ENCODE results near the gene TMEM60. TPM values are rescaled to one million over a fixed set of nuclear protein-coding genes. Genes with fewer than 3 reads are reported as not detected.
"Not testable (repeated sequence)": the region's sequence is repeated elsewhere in the genome, so short reads cannot be mapped to it uniquely, and the experiment has no call there.

The TMEM60 gene
- total RNA-seq, 4 donors from 2014 or later, result 8.9 to 11.3 (median 11.1) TPM; not detected in 1

DNA sequence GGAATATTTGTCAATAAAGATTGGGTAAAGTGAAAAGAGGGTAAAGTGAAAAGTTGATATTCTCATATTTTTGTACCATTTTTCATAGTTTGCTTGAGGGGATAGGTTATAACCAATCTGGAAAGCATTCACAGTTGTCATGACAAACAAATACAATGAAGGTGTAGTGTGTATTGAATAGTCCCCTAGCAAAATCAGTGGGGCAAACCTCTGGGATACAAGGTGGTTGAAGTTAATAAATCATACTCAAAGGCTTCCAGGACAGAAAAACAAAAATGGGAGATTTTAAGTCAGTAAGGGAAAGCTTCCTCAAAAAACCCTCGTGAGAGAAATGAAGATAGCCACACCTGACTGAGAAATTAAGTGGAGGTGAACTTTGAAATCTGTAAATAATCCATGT lies 39.7 kb upstream of the TMEM60 start:
- no peak overlapping the region for H3K4me3 ChIP-seq
- TF ChIP-seq, protein P1, sequence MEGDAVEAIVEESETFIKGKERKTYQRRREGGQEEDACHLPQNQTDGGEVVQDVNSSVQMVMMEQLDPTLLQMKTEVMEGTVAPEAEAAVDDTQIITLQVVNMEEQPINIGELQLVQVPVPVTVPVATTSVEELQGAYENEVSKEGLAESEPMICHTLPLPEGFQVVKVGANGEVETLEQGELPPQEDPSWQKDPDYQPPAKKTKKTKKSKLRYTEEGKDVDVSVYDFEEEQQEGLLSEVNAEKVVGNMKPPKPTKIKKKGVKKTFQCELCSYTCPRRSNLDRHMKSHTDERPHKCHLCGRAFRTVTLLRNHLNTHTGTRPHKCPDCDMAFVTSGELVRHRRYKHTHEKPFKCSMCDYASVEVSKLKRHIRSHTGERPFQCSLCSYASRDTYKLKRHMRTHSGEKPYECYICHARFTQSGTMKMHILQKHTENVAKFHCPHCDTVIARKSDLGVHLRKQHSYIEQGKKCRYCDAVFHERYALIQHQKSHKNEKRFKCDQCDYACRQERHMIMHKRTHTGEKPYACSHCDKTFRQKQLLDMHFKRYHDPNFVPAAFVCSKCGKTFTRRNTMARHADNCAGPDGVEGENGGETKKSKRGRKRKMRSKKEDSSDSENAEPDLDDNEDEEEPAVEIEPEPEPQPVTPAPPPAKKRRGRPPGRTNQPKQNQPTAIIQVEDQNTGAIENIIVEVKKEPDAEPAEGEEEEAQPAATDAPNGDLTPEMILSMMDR (IDR thresholded peaks at IDR 0.05), result no peak
- TF ChIP-seq POLR2A (IDR thresholded peaks at IDR 0.05), result no peak
- peaks cover 0 to 8% (median 0%) of the 10 kb centered on the region in 4 donors for H3K4me1 ChIP-seq
- no peaks in the 10 kb centered on the region for H3K36me3 ChIP-seq
- no peak overlapping the region for H3K27ac ChIP-seq
- H3K27me3 ChIP-seq, result no peaks in the 10 kb centered on the region
- no peaks in the 10 kb centered on the region for H3K9me3 ChIP-seq
- no peak for DNase-seq

DNA sequence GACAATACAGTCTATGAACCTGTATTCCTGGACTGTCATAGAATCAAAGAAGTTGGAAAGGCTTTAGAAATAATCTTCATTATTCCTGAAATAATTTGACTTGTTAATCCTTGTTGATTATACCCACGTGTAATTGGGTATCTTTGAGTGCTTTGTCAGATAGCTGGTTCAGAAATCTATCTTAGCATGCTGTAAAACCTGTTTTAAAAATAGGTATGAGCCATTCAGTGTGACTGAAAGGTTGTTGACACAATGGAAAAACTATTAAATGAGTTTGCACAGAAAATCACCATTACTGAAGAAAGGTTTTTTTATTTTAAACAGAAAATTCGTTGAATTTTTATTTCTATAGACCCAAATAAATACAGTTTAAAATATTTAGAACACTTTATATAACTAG lies 39.0 kb upstream of the TMEM60 start:
- TF ChIP-seq POLR2A (IDR thresholded peaks at IDR 0.05), result no peak
- TF ChIP-seq, protein P1 (IDR thresholded peaks at IDR 0.05), result no peak
- no peaks in the 10 kb centered on the region for H3K36me3 ChIP-seq
- no peak for DNase-seq
- no peaks in the 10 kb centered on the region for H3K9me3 ChIP-seq
- H3K4me3 ChIP-seq, result no peak overlapping the region
- H3K4me1 ChIP-seq, result peaks cover 0 to 8% (median 0%) of the 10 kb centered on the region in 4 donors
- no peaks in the 10 kb centered on the region for H3K27me3 ChIP-seq
- H3K27ac ChIP-seq, result no peak overlapping the region

DNA sequence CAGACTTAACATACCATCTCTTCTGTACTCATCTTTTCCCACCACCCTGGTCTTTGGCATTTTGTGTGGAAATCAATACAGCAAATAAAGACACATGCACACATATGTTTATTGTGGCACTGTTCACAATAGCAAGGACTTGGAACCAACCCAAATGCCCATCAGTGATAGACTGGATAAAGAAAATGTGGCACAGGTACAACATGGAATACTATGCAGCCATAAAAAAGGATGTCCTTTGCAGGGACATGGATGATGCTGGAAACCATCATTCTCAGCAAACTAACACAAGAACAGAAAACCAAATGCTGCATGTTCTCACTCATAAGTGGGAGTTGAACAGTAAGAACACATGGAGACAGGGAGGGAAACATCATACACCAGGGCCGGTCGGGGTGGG lies 38.2 kb upstream of the TMEM60 start:
- not testable (repeated sequence) for H3K36me3 ChIP-seq, H3K4me3 ChIP-seq, DNase-seq, H3K4me1 ChIP-seq, H3K9me3 ChIP-seq, H3K27me3 ChIP-seq, H3K27ac ChIP-seq

DNA sequence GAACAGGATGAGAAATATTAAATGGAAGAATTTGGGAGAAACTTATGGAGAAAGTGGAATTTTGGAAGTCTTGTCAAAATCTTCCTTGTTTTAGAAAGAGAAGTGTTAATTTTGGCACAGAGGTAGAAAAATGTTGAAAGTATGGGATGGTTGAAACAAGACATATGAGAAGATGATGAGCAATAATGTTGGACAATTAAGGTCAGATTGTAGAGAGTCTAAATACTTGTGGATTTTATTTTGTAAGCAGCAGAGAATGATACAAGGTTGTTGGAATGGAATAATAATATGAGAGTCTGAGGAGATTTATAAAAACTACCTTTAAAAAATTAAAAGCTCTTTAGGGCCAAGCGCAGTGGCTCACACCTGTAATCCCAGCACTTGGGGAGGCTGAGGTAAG lies 34.9 kb upstream of the TMEM60 start:
- no peak for TF ChIP-seq POLR2A (IDR thresholded peaks at IDR 0.05)
- TF ChIP-seq, protein P1 (IDR thresholded peaks at IDR 0.05), result no peak

DNA sequence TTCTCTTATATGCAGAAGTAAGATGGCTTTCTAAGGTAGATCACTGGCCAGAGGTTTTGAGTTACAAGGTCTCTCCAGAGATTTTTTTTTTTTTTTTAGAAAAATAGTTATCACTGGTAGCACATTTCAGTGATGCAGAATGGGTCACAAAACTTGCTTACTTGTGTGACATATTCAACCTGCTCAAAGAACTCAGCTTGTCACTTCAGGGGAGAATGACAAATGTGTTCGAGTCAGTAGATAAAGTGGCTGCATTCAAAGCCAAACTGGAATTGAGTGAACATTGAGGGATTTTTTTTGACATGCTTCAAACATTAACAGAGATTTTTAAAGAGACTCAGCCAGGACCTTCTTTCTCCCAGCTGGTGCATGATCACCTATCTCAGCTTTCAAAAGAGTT lies 33.7 kb upstream of the TMEM60 start:
- Histone ChIP-seq H3K27me3 (no peaks in the 10 kb centered on the region), H3K36me3 (no peaks in the 10 kb centered on the region), H3K4me3 (no peak overlapping the region), H3K4me1 (no peaks in the 10 kb centered on the region), H3K9me3 (no peaks in the 10 kb centered on the region), H3K27ac (peak overlapping the region in 1 of 4 donors; percentile 13)
- TF ChIP-seq, protein P1 (IDR thresholded peaks at IDR 0.05), result no peak
- TF ChIP-seq POLR2A (IDR thresholded peaks at IDR 0.05), result no peak
- DNase-seq, result no peak

More for the DNA sequence above, 34.9 kb upstream of the TMEM60 start:
- Histone ChIP-seq H3K4me3 (no peak overlapping the region), H3K27ac (peak overlapping the region in 1 of 4 donors; percentile 1), H3K4me1 (peaks cover 0 to 5% (median 0%) of the 10 kb centered on the region in 4 donors), H3K27me3 (no peaks in the 10 kb centered on the region), H3K36me3 (no peaks in the 10 kb centered on the region), H3K9me3 (no peaks in the 10 kb centered on the region)
- DNase-seq, result no peak

DNA sequence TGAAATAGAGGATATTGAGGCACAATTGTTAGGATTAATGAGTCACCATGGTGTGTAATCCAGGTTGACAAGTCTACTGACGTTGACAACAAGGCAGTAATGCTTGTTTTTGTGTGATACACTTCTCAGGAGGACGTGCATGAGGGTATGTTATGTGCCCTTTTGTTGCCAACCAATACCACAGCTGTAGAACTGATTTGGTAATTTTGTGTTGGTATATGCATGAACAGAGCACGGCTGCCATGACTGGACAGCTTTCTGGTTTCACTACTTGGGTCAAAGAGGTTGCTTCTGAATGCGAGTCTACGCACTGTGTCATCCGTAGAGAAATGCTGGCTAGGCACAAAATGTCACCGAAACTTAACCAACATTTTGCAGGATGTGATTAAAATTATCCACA lies 33.2 kb upstream of the TMEM60 start:
- no peak overlapping the region for H3K4me3 ChIP-seq
- TF ChIP-seq POLR2A (IDR thresholded peaks at IDR 0.05), result no peak
- H3K9me3 ChIP-seq, result no peaks in the 10 kb centered on the region
- H3K27ac ChIP-seq, result no peak overlapping the region
- no peaks in the 10 kb centered on the region for H3K36me3 ChIP-seq
- DNase-seq, result no peak
- H3K4me1 ChIP-seq, result no peaks in the 10 kb centered on the region
- no peaks in the 10 kb centered on the region for H3K27me3 ChIP-seq

DNA sequence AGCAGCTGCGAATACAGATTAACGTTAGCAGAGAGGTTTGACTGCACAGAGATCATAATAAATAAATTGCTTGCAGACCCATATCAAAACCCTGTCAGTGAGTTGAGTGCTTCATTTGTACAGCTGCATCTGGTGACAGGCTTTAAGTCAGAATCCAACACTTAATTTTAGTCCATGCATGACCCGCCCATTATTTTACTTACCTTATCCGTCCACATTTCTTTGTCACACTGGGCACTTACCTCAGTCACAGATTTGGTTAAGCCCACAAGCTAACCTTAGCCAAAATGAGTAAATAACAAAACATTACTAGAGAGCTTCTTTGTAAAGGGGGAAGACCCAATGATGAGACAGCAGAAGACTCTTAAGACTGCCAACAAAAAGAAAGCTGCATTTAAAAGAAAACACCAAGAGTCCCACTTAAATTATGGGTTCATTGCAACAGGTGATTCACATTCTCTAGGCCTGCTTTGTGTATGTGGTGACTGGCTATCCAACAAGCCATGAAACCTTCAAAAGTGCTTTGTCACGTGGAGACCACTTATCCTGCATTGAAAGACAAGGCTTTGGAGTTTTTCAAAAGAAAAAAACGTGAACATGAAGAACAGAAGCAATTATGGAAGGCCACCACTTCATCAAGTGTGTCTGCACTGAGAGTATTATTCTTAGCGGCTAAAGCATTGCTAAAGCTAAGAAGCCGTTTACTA lies 32.6 kb upstream of the TMEM60 start:
- H3K4me1 ChIP-seq, result no peaks in the 10 kb centered on the region
- H3K27me3 ChIP-seq, result no peaks in the 10 kb centered on the region
- TF ChIP-seq, protein P1 (IDR thresholded peaks at IDR 0.05), result no peak
- TF ChIP-seq POLR2A (IDR thresholded peaks at IDR 0.05), result no peak
- H3K4me3 ChIP-seq, result no peak overlapping the region
- no peaks in the 10 kb centered on the region for H3K9me3 ChIP-seq
- DNase-seq, result no peak
- H3K27ac ChIP-seq, result no peak overlapping the region
- no peaks in the 10 kb centered on the region for H3K36me3 ChIP-seq
